GM12872 (cell line): ENCODE results near the gene SLC66A1.

Experiments used
- TF ChIP-seq, protein P1 (sequence below): IDR thresholded peaks from 3 replicates; pipeline ENCODE4 v1.5.1; 2011; ENCODE audit warnings: low read depth, mild to moderate bottlenecking, low read length, moderate library complexity; ENCODE audit not compliant: insufficient read depth

SLC66A1 gene

GRCh38 chr1:19360843-19361610, 48.9 kb downstream of the SLC66A1 start:
- TF ChIP-seq, protein P1, sequence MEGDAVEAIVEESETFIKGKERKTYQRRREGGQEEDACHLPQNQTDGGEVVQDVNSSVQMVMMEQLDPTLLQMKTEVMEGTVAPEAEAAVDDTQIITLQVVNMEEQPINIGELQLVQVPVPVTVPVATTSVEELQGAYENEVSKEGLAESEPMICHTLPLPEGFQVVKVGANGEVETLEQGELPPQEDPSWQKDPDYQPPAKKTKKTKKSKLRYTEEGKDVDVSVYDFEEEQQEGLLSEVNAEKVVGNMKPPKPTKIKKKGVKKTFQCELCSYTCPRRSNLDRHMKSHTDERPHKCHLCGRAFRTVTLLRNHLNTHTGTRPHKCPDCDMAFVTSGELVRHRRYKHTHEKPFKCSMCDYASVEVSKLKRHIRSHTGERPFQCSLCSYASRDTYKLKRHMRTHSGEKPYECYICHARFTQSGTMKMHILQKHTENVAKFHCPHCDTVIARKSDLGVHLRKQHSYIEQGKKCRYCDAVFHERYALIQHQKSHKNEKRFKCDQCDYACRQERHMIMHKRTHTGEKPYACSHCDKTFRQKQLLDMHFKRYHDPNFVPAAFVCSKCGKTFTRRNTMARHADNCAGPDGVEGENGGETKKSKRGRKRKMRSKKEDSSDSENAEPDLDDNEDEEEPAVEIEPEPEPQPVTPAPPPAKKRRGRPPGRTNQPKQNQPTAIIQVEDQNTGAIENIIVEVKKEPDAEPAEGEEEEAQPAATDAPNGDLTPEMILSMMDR = no peak

DNA sequence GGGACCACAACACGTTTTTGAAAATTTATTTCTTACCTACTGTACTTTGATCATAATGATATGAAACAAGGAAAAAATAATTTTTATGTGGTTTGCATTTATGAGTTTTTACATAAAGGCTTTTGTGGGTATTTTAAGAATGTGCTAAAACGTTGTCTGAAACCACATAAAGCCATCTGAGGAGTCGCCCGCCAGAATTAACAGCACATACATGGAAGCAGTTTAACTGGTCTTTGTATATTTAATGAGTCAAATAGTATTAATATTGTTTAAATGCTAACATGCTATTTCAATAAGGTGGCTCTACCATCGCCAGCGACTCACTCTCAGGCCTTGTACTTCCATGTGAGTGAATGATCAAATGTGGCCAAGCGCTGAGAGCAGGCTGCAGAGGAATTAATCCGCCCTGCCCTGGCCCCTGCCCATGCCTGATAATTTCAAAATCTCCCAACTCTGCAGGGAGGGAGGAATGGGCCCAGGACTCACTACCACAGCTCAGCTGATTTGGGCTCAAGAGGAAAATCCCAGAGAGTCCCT, 49.6 kb downstream of the SLC66A1 start:
- TF ChIP-seq, protein P1 = no peak

DNA sequence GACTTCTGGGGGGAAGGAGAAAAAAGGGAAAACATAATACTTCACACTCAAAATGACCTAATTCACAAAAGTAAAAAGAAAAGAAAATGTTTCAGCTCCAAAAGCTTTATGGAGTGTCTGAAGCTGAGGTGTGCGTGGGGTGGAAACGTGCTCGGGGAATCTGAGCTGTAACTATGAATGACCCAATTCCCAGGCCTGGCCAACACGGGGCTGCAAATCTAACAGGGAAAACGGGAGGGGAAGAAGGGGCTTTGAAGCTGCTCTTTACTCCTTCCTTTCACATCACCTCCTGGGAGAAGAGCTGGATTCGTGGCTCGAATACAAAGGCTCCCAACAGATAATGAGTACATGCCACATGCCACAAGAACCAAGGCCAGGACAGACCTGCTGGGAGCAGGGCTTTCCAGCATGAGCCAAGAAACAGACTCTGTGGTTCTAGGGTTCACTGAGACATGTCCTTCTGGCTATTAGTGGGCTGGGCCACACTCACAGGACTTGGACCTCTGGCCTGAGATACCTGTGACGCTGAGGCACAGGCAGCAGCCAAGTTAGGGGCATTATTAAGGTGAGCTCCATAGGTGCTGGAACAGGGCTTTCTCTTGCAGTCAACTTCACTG, 51.5 kb downstream of the SLC66A1 start:
- TF ChIP-seq, protein P1 = no peak

- TF ChIP-seq, protein P1 = no peak
These were observed 53.6 kb downstream of the SLC66A1 start for GRCh38 chr1:19365721-19366120.

GRCh38 chr1:19366599-19367536, 54.7 kb downstream of the SLC66A1 start:
- TF ChIP-seq, protein P1 = no peak

DNA sequence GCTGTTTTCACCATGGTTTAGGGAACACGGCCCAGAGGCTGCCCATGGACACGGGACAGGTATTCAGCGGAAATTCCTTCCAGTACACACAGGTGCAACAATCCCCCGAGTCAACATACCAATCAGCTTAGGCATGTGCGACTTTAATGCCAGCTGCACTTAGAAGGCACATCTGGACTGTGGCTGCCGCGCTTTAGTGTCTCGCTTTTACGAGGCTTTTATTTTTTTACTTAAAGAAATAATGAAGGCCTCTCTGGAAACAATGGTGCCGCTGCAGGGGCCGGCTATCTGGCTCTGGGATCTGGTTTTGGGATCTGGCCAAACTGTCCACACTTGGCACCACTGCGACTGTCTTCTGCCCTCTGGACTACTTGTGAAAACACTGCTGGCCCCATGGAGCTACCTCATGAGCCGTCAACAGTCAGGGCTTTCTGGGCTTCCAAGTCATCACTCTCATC, 55.5 kb downstream of the SLC66A1 start:
- TF ChIP-seq, protein P1 = no peak
